Right atrium auricular region (tissue), 2 donors: ENCODE data around the gene OR4D10. TPM values are rescaled to one million over a fixed set of nuclear protein-coding genes. Genes with fewer than 3 reads are reported as not detected.

Source experiments
- DNase-seq: peaks from one replicate; pipeline ENCODE4 v3.0.0-alpha.2; 2019; ENCODE audit warnings: low spot score
- H3K27ac ChIP-seq, 2 donors: fragments of 200-600 bp; sonication (generic); 1 replicate in 1 of 2; 2 replicates in 1 of 2; pipeline ENCODE4 v1.5.1; 2016 to 2019
- H3K27me3 ChIP-seq, 2 donors: fragments of 200-600 bp; sonication (generic); one replicate each; pipeline versions ENCODE4 v1.5.1 to v1.6.0; 2017 to 2019
- H3K36me3 ChIP-seq: fragments of 200-600 bp; sonication (generic); one replicate; pipeline ENCODE4 v1.5.1; 2016
- H3K4me1 ChIP-seq, 2 donors: fragments of 200-600 bp; sonication (generic); one replicate each; pipeline versions ENCODE4 v1.5.1 to v1.6.0; 2017 to 2019
- H3K4me3 ChIP-seq, 2 donors: fragments of 200-600 bp; sonication (generic); 1 replicate in 1 of 2; 2 replicates in 1 of 2; pipeline ENCODE4 v1.5.1; 2017 to 2019; ENCODE audit warnings: mild to moderate bottlenecking in 1 of 2, moderate library complexity in 1 of 2
- H3K9me3 ChIP-seq, 2 donors: fragments of 200-600 bp; sonication (generic); one replicate each; pipeline ENCODE4 v1.5.1; 2019
- total RNA-seq, 2 donors: library from RNA; depleted of rRNA; stranded (reverse); fragments of >200 nt; gene quantifications; one replicate each; pipeline ENCODE4 v1.1.0, GENCODE V29; 2016
- TF ChIP-seq, protein P1 (sequence below), 2 donors: fragments of 200-600 bp; sonication (generic); IDR thresholded peaks; one replicate each; pipeline ENCODE4 v1.5.1; 2019; ENCODE audit warnings: antibody characterized with exemption in 2 of 2

Gene OR4D10
- total RNA-seq, 2 donors from 2014 or later: not detected

DNA sequence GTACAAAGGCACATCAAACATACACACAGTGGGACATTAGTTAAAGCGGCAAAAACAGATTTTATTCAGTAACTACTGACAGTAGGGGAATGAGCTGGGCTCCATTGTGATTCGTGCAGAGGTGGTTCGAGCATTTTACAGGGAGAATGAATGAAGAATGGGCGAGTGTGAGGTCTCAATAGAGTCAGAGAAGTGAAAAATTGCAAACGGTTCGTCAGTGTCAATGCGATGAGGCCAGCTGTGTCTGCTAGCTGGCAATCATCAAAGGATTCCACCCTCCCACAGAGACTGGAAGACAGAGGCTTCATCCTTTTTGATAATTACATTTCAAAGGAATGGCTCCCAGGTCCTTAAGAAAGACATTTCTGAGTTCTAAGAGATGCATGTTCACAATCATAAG is 55.6 kb downstream of the OR4D10 start:
- Histone ChIP-seq H3K36me3 (no peaks in the 10 kb centered on the region), H3K27ac (no peak overlapping the region), H3K9me3 (no peaks in the 10 kb centered on the region), H3K4me3 (no peak overlapping the region), H3K4me1 (no peaks in the 10 kb centered on the region), H3K27me3 (no peaks in the 10 kb centered on the region)
- no peak for DNase-seq
- TF ChIP-seq, protein P1, sequence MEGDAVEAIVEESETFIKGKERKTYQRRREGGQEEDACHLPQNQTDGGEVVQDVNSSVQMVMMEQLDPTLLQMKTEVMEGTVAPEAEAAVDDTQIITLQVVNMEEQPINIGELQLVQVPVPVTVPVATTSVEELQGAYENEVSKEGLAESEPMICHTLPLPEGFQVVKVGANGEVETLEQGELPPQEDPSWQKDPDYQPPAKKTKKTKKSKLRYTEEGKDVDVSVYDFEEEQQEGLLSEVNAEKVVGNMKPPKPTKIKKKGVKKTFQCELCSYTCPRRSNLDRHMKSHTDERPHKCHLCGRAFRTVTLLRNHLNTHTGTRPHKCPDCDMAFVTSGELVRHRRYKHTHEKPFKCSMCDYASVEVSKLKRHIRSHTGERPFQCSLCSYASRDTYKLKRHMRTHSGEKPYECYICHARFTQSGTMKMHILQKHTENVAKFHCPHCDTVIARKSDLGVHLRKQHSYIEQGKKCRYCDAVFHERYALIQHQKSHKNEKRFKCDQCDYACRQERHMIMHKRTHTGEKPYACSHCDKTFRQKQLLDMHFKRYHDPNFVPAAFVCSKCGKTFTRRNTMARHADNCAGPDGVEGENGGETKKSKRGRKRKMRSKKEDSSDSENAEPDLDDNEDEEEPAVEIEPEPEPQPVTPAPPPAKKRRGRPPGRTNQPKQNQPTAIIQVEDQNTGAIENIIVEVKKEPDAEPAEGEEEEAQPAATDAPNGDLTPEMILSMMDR (IDR thresholded peaks at IDR 0.05): no peak

Other genes starting within 250 kb of the OR4D10 start
- not detected for gene OR5AN1, start 114.4 kb upstream of the OR4D10 start, total RNA-seq
- not detected for gene OR5A2, start 46.9 kb upstream of the OR4D10 start, total RNA-seq
- gene OR5A1, start 36.8 kb upstream of the OR4D10 start, total RNA-seq: not detected
- gene OR4D6, start 16.4 kb upstream of the OR4D10 start, total RNA-seq: not detected
- gene OR4D11, start 30.3 kb downstream of the OR4D10 start, total RNA-seq: not detected
- gene OR4D9, start 38.2 kb downstream of the OR4D10 start, total RNA-seq: not detected
- 10 to 100 TPM; 24.8 to 25.7 TPM for gene OSBP, start 142.5 kb downstream of the OR4D10 start, total RNA-seq
- gene PATL1, start 195.7 kb downstream of the OR4D10 start, total RNA-seq: 10 to 100 TPM; 13.2 to 22.1 TPM
- gene OR10V1, start 240.5 kb downstream of the OR4D10 start, total RNA-seq: not detected